GM23338 (cell line): ENCODE results near the gene CNTN5. TPM values are rescaled to one million over a fixed set of nuclear protein-coding genes. Genes with fewer than 3 reads are reported as not detected.

Source experiments
- CREB1 ChIP-seq: fragments of 250-450 bp; sonication (Bioruptor Pico); IDR thresholded peaks from 2 replicates; pipeline ENCODE4 v1.5.0; 2020; ENCODE audit warnings: low read depth, mild to moderate bottlenecking, moderate library complexity
- EZH2 ChIP-seq: fragments of 200-600 bp; sonication (generic); IDR thresholded peaks from one replicate; pipeline ENCODE4 v1.8.0; 2017; ENCODE audit warnings: antibody characterized with exemption, mild to moderate bottlenecking, low read depth; ENCODE audit not compliant: unreplicated experiment
- JUNB ChIP-seq: IDR thresholded peaks from one replicate; pipeline ENCODE4 v1.6.1; 2016; ENCODE audit warnings: antibody characterized with exemption; ENCODE audit not compliant: unreplicated experiment
- NANOG ChIP-seq: IDR thresholded peaks from 2 replicates; pipeline ENCODE4 v1.6.1; 2016; ENCODE audit warnings: antibody characterized with exemption, borderline replicate concordance
- STAT1 ChIP-seq: IDR thresholded peaks from one replicate; pipeline ENCODE4 v1.6.1; 2016; ENCODE audit warnings: antibody characterized with exemption; ENCODE audit not compliant: unreplicated experiment
- ZNF114 ChIP-seq: fragments of 250-450 bp; sonication (Bioruptor Pico); IDR thresholded peaks from 2 replicates; pipeline ENCODE4 v1.5.0; 2020; ENCODE audit warnings: mild to moderate bottlenecking, moderate library complexity
- polyA plus RNA-seq: library from polyadenylated mRNA; unstranded; fragments of >200 nt; fragmentation: Nextera tagmentation; extraction: Ambion mirVana; gene quantifications from 2 replicates; pipeline ENCODE4 v1.2.1, GENCODE V29; 2016
- total RNA-seq: library from RNA; depleted of rRNA; stranded (reverse); fragments of >200 nt; shearing (Covaris generic); gene quantifications from 2 replicates; pipeline ENCODE4 v1.2.3, GENCODE V29; 2014
- TF ChIP-seq, protein P1 (sequence below): fragments of 250-450 bp; sonication (Bioruptor Pico); IDR thresholded peaks from 2 replicates; pipeline ENCODE4 v1.5.0; 2020; ENCODE audit warnings: mild to moderate bottlenecking, moderate library complexity
- TF ChIP-seq, protein P2 (sequence below): IDR thresholded peaks from one replicate; pipeline ENCODE4 v1.6.1; 2018; ENCODE audit warnings: antibody characterized with exemption; ENCODE audit not compliant: unreplicated experiment

CNTN5 gene
- total and polyA plus RNA-seq, 2 experiments from 2014 or later: not detected

DNA sequence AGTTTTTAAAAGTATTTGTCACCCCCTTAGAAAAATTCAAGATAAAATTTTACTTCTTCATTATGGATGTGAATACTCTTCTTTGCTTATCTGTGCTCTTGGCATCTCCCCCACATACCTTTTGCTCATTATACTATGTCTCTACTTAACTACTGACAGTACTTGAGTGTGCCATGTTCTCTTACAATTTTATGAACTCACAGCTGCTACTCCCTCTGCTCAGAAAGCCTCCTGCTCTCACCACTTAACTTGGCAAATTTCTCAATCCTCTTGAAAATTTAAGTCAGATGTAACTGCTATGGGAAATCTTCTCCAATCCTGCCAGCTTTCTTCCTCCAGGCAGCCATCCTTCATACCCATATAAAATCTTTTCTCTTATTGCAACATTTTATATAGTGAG, 163.4 kb downstream of the CNTN5 start (continued):
- TF ChIP-seq, protein P1, sequence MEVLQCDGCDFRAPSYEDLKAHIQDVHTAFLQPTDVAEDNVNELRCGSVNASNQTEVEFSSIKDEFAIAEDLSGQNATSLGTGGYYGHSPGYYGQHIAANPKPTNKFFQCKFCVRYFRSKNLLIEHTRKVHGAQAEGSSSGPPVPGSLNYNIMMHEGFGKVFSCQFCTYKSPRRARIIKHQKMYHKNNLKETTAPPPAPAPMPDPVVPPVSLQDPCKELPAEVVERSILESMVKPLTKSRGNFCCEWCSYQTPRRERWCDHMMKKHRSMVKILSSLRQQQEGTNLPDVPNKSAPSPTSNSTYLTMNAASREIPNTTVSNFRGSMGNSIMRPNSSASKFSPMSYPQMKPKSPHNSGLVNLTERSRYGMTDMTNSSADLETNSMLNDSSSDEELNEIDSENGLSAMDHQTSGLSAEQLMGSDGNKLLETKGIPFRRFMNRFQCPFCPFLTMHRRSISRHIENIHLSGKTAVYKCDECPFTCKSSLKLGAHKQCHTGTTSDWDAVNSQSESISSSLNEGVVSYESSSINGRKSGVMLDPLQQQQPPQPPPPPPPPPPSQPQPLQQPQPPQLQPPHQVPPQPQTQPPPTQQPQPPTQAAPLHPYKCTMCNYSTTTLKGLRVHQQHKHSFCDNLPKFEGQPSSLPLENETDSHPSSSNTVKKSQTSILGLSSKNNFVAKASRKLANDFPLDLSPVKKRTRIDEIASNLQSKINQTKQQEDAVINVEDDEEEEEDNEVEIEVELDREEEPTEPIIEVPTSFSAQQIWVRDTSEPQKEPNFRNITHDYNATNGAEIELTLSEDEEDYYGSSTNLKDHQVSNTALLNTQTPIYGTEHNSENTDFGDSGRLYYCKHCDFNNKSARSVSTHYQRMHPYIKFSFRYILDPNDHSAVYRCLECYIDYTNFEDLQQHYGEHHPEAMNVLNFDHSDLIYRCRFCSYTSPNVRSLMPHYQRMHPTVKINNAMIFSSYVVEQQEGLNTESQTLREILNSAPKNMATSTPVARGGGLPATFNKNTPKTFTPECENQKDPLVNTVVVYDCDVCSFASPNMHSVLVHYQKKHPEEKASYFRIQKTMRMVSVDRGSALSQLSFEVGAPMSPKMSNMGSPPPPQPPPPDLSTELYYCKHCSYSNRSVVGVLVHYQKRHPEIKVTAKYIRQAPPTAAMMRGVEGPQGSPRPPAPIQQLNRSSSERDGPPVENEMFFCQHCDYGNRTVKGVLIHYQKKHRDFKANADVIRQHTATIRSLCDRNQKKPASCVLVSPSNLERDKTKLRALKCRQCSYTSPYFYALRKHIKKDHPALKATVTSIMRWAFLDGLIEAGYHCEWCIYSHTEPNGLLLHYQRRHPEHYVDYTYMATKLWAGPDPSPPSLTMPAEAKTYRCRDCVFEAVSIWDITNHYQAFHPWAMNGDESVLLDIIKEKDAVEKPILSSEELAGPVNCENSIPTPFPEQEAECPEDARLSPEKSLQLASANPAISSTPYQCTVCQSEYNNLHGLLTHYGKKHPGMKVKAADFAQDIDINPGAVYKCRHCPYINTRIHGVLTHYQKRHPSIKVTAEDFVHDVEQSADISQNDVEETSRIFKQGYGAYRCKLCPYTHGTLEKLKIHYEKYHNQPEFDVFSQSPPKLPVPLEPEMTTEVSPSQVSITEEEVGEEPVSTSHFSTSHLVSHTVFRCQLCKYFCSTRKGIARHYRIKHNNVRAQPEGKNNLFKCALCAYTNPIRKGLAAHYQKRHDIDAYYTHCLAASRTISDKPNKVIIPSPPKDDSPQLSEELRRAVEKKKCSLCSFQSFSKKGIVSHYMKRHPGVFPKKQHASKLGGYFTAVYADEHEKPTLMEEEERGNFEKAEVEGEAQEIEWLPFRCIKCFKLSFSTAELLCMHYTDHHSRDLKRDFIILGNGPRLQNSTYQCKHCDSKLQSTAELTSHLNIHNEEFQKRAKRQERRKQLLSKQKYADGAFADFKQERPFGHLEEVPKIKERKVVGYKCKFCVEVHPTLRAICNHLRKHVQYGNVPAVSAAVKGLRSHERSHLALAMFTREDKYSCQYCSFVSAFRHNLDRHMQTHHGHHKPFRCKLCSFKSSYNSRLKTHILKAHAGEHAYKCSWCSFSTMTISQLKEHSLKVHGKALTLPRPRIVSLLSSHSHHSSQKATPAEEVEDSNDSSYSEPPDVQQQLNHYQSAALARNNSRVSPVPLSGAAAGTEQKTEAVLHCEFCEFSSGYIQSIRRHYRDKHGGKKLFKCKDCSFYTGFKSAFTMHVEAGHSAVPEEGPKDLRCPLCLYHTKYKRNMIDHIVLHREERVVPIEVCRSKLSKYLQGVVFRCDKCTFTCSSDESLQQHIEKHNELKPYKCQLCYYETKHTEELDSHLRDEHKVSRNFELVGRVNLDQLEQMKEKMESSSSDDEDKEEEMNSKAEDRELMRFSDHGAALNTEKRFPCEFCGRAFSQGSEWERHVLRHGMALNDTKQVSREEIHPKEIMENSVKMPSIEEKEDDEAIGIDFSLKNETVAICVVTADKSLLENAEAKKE (CRISPR knock-in tag): no peak
- TF ChIP-seq, protein P2, sequence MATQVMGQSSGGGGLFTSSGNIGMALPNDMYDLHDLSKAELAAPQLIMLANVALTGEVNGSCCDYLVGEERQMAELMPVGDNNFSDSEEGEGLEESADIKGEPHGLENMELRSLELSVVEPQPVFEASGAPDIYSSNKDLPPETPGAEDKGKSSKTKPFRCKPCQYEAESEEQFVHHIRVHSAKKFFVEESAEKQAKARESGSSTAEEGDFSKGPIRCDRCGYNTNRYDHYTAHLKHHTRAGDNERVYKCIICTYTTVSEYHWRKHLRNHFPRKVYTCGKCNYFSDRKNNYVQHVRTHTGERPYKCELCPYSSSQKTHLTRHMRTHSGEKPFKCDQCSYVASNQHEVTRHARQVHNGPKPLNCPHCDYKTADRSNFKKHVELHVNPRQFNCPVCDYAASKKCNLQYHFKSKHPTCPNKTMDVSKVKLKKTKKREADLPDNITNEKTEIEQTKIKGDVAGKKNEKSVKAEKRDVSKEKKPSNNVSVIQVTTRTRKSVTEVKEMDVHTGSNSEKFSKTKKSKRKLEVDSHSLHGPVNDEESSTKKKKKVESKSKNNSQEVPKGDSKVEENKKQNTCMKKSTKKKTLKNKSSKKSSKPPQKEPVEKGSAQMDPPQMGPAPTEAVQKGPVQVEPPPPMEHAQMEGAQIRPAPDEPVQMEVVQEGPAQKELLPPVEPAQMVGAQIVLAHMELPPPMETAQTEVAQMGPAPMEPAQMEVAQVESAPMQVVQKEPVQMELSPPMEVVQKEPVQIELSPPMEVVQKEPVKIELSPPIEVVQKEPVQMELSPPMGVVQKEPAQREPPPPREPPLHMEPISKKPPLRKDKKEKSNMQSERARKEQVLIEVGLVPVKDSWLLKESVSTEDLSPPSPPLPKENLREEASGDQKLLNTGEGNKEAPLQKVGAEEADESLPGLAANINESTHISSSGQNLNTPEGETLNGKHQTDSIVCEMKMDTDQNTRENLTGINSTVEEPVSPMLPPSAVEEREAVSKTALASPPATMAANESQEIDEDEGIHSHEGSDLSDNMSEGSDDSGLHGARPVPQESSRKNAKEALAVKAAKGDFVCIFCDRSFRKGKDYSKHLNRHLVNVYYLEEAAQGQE: no peak
- no peak for TF ChIP-seq JUNB
- TF ChIP-seq NANOG: no peak
- no peak for TF ChIP-seq STAT1
- no peak for TF ChIP-seq CREB1 (CRISPR knock-in tag)
- TF ChIP-seq ZNF114 (CRISPR knock-in tag): no peak
- TF ChIP-seq EZH2: no peak
